HepG2 (cell line): Measurements from ENCODE around the gene ESF1. TPM values are rescaled to one million over a fixed set of nuclear protein-coding genes. Genes with fewer than 3 reads are reported as not detected.

Experiments used
- HDAC1 ChIP-seq: sonication (generic); formaldehyde crosslinking; IDR thresholded peaks from 2 replicates; pipeline ENCODE4 v1.5.1; 2020; ENCODE audit warnings: mild to moderate bottlenecking, missing genetic modification reagents
- HIVEP1 ChIP-seq: sonication (generic); formaldehyde crosslinking; IDR thresholded peaks from 2 replicates; pipeline ENCODE4 v1.4.0; 2020; ENCODE audit warnings: mild to moderate bottlenecking, missing genetic modification reagents
- KDM3A ChIP-seq: IDR thresholded peaks from 2 replicates; pipeline ENCODE4 v1.6.1; 2018; ENCODE audit warnings: low read depth, missing compliant biosample characterization
- KLF6 ChIP-seq: IDR thresholded peaks from 2 replicates; pipeline ENCODE4 v1.8.0; 2016; ENCODE audit warnings: missing biosample characterization, missing genetic modification reagents
- MED1 ChIP-seq: sonication (generic); formaldehyde crosslinking; IDR thresholded peaks from 2 replicates; pipeline ENCODE4 v1.4.0; 2020; ENCODE audit warnings: missing genetic modification reagents
- NRL ChIP-seq: sonication (generic); formaldehyde crosslinking; IDR thresholded peaks from 2 replicates; pipeline ENCODE4 v1.5.0; 2020; ENCODE audit warnings: missing genetic modification reagents, mild to moderate bottlenecking, moderate library complexity, borderline replicate concordance
- PHF5A ChIP-seq: IDR thresholded peaks from one replicate; pipeline ENCODE4 v1.6.1; 2018; ENCODE audit warnings: low read depth, missing genetic modification reagents; ENCODE audit not compliant: unreplicated experiment
- PPARG ChIP-seq: conservative IDR thresholded peaks from 2 replicates; pipeline ENCODE4 v1.6.1; 2016; ENCODE audit warnings: missing biosample characterization, missing genetic modification reagents
- RNF219 ChIP-seq: sonication (generic); formaldehyde crosslinking; IDR thresholded peaks from 2 replicates; pipeline ENCODE4 v1.5.0; 2020; ENCODE audit warnings: mild to moderate bottlenecking, missing genetic modification reagents
- SMARCE1 ChIP-seq: fragments of 450-650 bp; IDR thresholded peaks from 2 replicates; pipeline ENCODE4 v1.6.1; 2017; ENCODE audit warnings: borderline replicate concordance
- TFAP4 ChIP-seq: sonication (generic); IDR thresholded peaks from 2 replicates; pipeline ENCODE4 v1.6.1; 2016; ENCODE audit warnings: low read depth, borderline replicate concordance
- ZBTB21 ChIP-seq: sonication (generic); formaldehyde crosslinking; IDR thresholded peaks from 2 replicates; pipeline ENCODE4 v1.4.0; 2020; ENCODE audit warnings: missing genetic modification reagents
- ZC3H13 ChIP-seq: sonication (generic); formaldehyde crosslinking; IDR thresholded peaks from 2 replicates; pipeline ENCODE4 v1.8.1; 2023; ENCODE audit warnings: mild to moderate bottlenecking, missing genetic modification reagents, moderate library complexity
- ZNF7 ChIP-seq: IDR thresholded peaks from 2 replicates; pipeline ENCODE4 v1.6.1; 2016; ENCODE audit warnings: missing biosample characterization, missing genetic modification reagents
- ZNF75D ChIP-seq: sonication (generic); formaldehyde crosslinking; IDR thresholded peaks from 2 replicates; pipeline ENCODE4 v1.8.1; 2023; ENCODE audit warnings: missing genetic modification reagents, mild to moderate bottlenecking, borderline replicate concordance
- ZSCAN30 ChIP-seq: sonication (generic); formaldehyde crosslinking; IDR thresholded peaks from 2 replicates; pipeline ENCODE4 v1.5.0; 2020; ENCODE audit warnings: mild to moderate bottlenecking, missing genetic modification reagents
- polyA plus RNA-seq, 8 experiments: library from polyadenylated mRNA; depleted of rRNA in 3 of 8; stranded (reverse) in 7 of 8; unstranded in 1 of 8; fragments of >200 nt; fragmentation: Illumina TruSeq in 4 of 8; extraction: Trizol in 4 of 8; gene quantifications; 2 replicates each; pipeline versions ENCODE4 v1.2.1 to v1.2.3, GENCODE V29; 2011 to 2016; ENCODE audit warnings: low read depth in 4 of 8, missing spikeins in 1 of 8, mixed read lengths in 1 of 8; ENCODE audit not compliant: insufficient read depth in 1 of 8
- total RNA-seq, 5 experiments: library from RNA; depleted of rRNA; stranded (reverse); fragments of >200 nt; fragmentation: Illumina TruSeq; extraction: Trizol; gene quantifications; 2 replicates each; pipeline ENCODE4 v1.2.3, GENCODE V29; 2016; ENCODE audit warnings: low read depth in 1 of 5
- TF ChIP-seq, protein P1 (sequence below): sonication (generic); formaldehyde crosslinking; IDR thresholded peaks from 2 replicates; pipeline ENCODE4 v1.4.0; 2020; ENCODE audit warnings: mild to moderate bottlenecking, missing genetic modification reagents
- TF ChIP-seq, protein P2 (sequence below): sonication (generic); formaldehyde crosslinking; IDR thresholded peaks from 2 replicates; pipeline ENCODE4 v1.4.0; 2020; ENCODE audit warnings: missing genetic modification reagents

ESF1 gene
- total and polyA plus RNA-seq, 2 of the 13 experiments (the other 11 are each of a cell fraction or from before 2014, with no cell fraction given): 7.3 to 66.9 TPM

- TF ChIP-seq KLF6 (CRISPR knock-in tag): peak; percentile 99
- TF ChIP-seq SMARCE1: no peak
- peak; percentile 98 for TF ChIP-seq HDAC1 (CRISPR knock-in tag)
- peak; percentile 60; the same call in 1 of the 2 replicates for TF ChIP-seq ZNF75D
- peak; percentile 78 for TF ChIP-seq PPARG (CRISPR knock-in tag)
- TF ChIP-seq HIVEP1: peak; percentile 90
- TF ChIP-seq ZC3H13 (CRISPR knock-in tag): peak; percentile 89; the same call in 1 of the 2 replicates
- peak; percentile 84 for TF ChIP-seq MED1 (CRISPR knock-in tag)
- peak; percentile 90 for TF ChIP-seq ZSCAN30 (CRISPR knock-in tag)
- no peak for TF ChIP-seq ZNF7
- TF ChIP-seq, protein P1, sequence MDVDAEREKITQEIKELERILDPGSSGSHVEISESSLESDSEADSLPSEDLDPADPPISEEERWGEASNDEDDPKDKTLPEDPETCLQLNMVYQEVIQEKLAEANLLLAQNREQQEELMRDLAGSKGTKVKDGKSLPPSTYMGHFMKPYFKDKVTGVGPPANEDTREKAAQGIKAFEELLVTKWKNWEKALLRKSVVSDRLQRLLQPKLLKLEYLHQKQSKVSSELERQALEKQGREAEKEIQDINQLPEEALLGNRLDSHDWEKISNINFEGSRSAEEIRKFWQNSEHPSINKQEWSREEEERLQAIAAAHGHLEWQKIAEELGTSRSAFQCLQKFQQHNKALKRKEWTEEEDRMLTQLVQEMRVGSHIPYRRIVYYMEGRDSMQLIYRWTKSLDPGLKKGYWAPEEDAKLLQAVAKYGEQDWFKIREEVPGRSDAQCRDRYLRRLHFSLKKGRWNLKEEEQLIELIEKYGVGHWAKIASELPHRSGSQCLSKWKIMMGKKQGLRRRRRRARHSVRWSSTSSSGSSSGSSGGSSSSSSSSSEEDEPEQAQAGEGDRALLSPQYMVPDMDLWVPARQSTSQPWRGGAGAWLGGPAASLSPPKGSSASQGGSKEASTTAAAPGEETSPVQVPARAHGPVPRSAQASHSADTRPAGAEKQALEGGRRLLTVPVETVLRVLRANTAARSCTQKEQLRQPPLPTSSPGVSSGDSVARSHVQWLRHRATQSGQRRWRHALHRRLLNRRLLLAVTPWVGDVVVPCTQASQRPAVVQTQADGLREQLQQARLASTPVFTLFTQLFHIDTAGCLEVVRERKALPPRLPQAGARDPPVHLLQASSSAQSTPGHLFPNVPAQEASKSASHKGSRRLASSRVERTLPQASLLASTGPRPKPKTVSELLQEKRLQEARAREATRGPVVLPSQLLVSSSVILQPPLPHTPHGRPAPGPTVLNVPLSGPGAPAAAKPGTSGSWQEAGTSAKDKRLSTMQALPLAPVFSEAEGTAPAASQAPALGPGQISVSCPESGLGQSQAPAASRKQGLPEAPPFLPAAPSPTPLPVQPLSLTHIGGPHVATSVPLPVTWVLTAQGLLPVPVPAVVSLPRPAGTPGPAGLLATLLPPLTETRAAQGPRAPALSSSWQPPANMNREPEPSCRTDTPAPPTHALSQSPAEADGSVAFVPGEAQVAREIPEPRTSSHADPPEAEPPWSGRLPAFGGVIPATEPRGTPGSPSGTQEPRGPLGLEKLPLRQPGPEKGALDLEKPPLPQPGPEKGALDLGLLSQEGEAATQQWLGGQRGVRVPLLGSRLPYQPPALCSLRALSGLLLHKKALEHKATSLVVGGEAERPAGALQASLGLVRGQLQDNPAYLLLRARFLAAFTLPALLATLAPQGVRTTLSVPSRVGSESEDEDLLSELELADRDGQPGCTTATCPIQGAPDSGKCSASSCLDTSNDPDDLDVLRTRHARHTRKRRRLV (CRISPR knock-in tag): peak; percentile 96; the same call in 1 of the 2 replicates
- peak; percentile 62 for TF ChIP-seq ZBTB21
- peak; percentile 84 for TF ChIP-seq TFAP4
- TF ChIP-seq RNF219 (CRISPR knock-in tag): no peak
- TF ChIP-seq, protein P2, sequence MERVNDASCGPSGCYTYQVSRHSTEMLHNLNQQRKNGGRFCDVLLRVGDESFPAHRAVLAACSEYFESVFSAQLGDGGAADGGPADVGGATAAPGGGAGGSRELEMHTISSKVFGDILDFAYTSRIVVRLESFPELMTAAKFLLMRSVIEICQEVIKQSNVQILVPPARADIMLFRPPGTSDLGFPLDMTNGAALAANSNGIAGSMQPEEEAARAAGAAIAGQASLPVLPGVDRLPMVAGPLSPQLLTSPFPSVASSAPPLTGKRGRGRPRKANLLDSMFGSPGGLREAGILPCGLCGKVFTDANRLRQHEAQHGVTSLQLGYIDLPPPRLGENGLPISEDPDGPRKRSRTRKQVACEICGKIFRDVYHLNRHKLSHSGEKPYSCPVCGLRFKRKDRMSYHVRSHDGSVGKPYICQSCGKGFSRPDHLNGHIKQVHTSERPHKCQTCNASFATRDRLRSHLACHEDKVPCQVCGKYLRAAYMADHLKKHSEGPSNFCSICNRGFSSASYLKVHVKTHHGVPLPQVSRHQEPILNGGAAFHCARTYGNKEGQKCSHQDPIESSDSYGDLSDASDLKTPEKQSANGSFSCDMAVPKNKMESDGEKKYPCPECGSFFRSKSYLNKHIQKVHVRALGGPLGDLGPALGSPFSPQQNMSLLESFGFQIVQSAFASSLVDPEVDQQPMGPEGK (CRISPR knock-in tag): peak; percentile 85
- TF ChIP-seq PHF5A (CRISPR knock-in tag): peak; percentile 99
- peak; percentile 94 for TF ChIP-seq KDM3A
- TF ChIP-seq NRL (CRISPR knock-in tag): peak; percentile 98
Measured at GRCh38 chr20:13784893-13785715, at the start of gene ESF1, which contains the start of gene NDUFAF5 (continued).
